Nephron (organoid): ENCODE data around the gene AFF3.
A peak's percentile ranks its signal among the peaks of the same experiment; 100 is the strongest.

Experiments
- H3K27ac Mint-ChIP-seq, 3 experiments: 2 replicates each; pipeline ENCODE4 v1.8.0; 2020; ENCODE audit warnings: mixed read lengths in 3 of 3, mild to moderate bottlenecking in 2 of 3, moderate library complexity in 1 of 3
- H3K27me3 Mint-ChIP-seq: 2 replicates; pipeline ENCODE4 v1.8.0; 2021; ENCODE audit warnings: low read depth, mild to moderate bottlenecking, moderate library complexity, mixed read lengths
- H3K36me3 Mint-ChIP-seq: 2 replicates; pipeline ENCODE4 v1.8.0; 2020; ENCODE audit warnings: low read depth, mixed read lengths
- H3K4me1 Mint-ChIP-seq: 2 replicates; pipeline ENCODE4 v1.8.0; 2020; ENCODE audit warnings: mixed read lengths
- H3K4me3 Mint-ChIP-seq, 3 experiments: 2 replicates each; pipeline ENCODE4 v1.8.0; 2020; ENCODE audit warnings: mild to moderate bottlenecking in 3 of 3, mixed read lengths in 3 of 3, moderate library complexity in 2 of 3
- H3K9me3 Mint-ChIP-seq: 2 replicates; pipeline ENCODE4 v1.8.0; 2020; ENCODE audit warnings: mixed read lengths
- CTCF ChIP-seq, 3 experiments: fragments of 200-600 bp; sonication (generic); IDR thresholded peaks; one replicate each; pipeline ENCODE4 v1.5.0; 2021; ENCODE audit warnings: antibody characterized with exemption in 3 of 3; ENCODE audit not compliant: unreplicated experiment in 3 of 3

Gene AFF3

GRCh38 chr2:99555404-99555803 is 587.0 kb downstream of the AFF3 start:
- no peaks in the 10 kb centered on the region for H3K9me3 Mint-ChIP-seq
- H3K27ac Mint-ChIP-seq = no peak overlapping the region
- peaks cover 60% of the 10 kb centered on the region for H3K36me3 Mint-ChIP-seq
- H3K4me3 Mint-ChIP-seq = no peak overlapping the region
- H3K27me3 Mint-ChIP-seq = no peaks in the 10 kb centered on the region
- no peak for TF ChIP-seq CTCF (IDR thresholded peaks at IDR 0.05; ENCODE audit: unreplicated experiment in 3 of 3)
- H3K4me1 Mint-ChIP-seq = no peaks in the 10 kb centered on the region

- no peaks in the 10 kb centered on the region for H3K9me3 Mint-ChIP-seq
- H3K27me3 Mint-ChIP-seq = no peaks in the 10 kb centered on the region
- H3K4me3 Mint-ChIP-seq = no peak overlapping the region
- peaks cover 66% of the 10 kb centered on the region for H3K36me3 Mint-ChIP-seq
- TF ChIP-seq CTCF (IDR thresholded peaks at IDR 0.05; ENCODE audit: unreplicated experiment in 3 of 3) = no peak
- H3K27ac Mint-ChIP-seq = no peak overlapping the region
- no peaks in the 10 kb centered on the region for H3K4me1 Mint-ChIP-seq
Measured at GRCh38 chr2:99554871-99555270, 587.5 kb downstream of the AFF3 start.

GRCh38 chr2:99554238-99554637 is 588.2 kb downstream of the AFF3 start:
- Mint-ChIP-seq H3K36me3 (peaks cover 70% of the 10 kb centered on the region), H3K27ac (no peak overlapping the region), H3K27me3 (no peaks in the 10 kb centered on the region), H3K9me3 (no peaks in the 10 kb centered on the region), H3K4me1 (no peaks in the 10 kb centered on the region), H3K4me3 (no peak overlapping the region)
- peak in 1 of 3 experiments; percentile 9 for TF ChIP-seq CTCF (IDR thresholded peaks at IDR 0.05; ENCODE audit: unreplicated experiment in 3 of 3)

- peaks cover 72% of the 10 kb centered on the region for H3K36me3 Mint-ChIP-seq
- no peak overlapping the region for H3K4me3 Mint-ChIP-seq
- no peak overlapping the region for H3K27ac Mint-ChIP-seq
- no peaks in the 10 kb centered on the region for H3K27me3 Mint-ChIP-seq
- TF ChIP-seq CTCF (IDR thresholded peaks at IDR 0.05; ENCODE audit: unreplicated experiment in 3 of 3) = no peak
- H3K4me1 Mint-ChIP-seq = no peaks in the 10 kb centered on the region
- H3K9me3 Mint-ChIP-seq = no peaks in the 10 kb centered on the region
Measured at GRCh38 chr2:99552529-99552928, 589.9 kb downstream of the AFF3 start.

GRCh38 chr2:99550368-99550767 is 592.0 kb downstream of the AFF3 start:
- TF ChIP-seq CTCF (IDR thresholded peaks at IDR 0.05; ENCODE audit: unreplicated experiment in 3 of 3) = no peak
- peaks cover 72% of the 10 kb centered on the region for H3K36me3 Mint-ChIP-seq
- H3K9me3 Mint-ChIP-seq = no peaks in the 10 kb centered on the region
- no peak overlapping the region for H3K27ac Mint-ChIP-seq
- H3K4me3 Mint-ChIP-seq = no peak overlapping the region
- no peaks in the 10 kb centered on the region for H3K27me3 Mint-ChIP-seq
- no peaks in the 10 kb centered on the region for H3K4me1 Mint-ChIP-seq

- Mint-ChIP-seq H3K4me1 (peaks cover 12% of the 10 kb centered on the region), H3K27me3 (no peaks in the 10 kb centered on the region), H3K9me3 (no peaks in the 10 kb centered on the region), H3K4me3 (no peak overlapping the region), H3K36me3 (peaks cover 52% of the 10 kb centered on the region), H3K27ac (no peak overlapping the region)
- no peak for TF ChIP-seq CTCF (IDR thresholded peaks at IDR 0.05; ENCODE audit: unreplicated experiment in 3 of 3)
Measured at GRCh38 chr2:99545604-99546003, 596.8 kb downstream of the AFF3 start.
